Epithelial cell of prostate (primary cell): Measurements from ENCODE around the gene FLNC.

Experiments used
- DNase-seq: peaks from one replicate; pipeline ENCODE4 v3.0.0-alpha.2; 2011; ENCODE audit warnings: low read depth, low spot score
- H3K27ac ChIP-seq: fragments of 450-650 bp; 2 replicates; pipeline ENCODE4 v1.5.1; 2017; ENCODE audit warnings: mild to moderate bottlenecking

FLNC gene

GRCh38 chr7:128875523-128875948 is 45.3 kb downstream of the FLNC start:
- no peak overlapping the region for H3K27ac ChIP-seq
- DNase-seq = no peak

GRCh38 chr7:128876127-128876526 is 45.9 kb downstream of the FLNC start:
- no peak for DNase-seq
- H3K27ac ChIP-seq = no peak overlapping the region

GRCh38 chr7:128876586-128876977 is 46.4 kb downstream of the FLNC start:
- H3K27ac ChIP-seq = no peak overlapping the region
- no peak for DNase-seq

GRCh38 chr7:128876978-128877755 is 47.0 kb downstream of the FLNC start:
- H3K27ac ChIP-seq = no peak overlapping the region

GRCh38 chr7:128877756-128878120 is 47.5 kb downstream of the FLNC start:
- no peak overlapping the region for H3K27ac ChIP-seq
- no peak for DNase-seq

More at GRCh38 chr7:128876978-128877755, 47.0 kb downstream of the FLNC start:
- DNase-seq = no peak

GRCh38 chr7:128878226-128879105 is 48.3 kb downstream of the FLNC start:
- DNase-seq = no peak
- H3K27ac ChIP-seq = no peak overlapping the region

- no peak overlapping the region for H3K27ac ChIP-seq
- no peak for DNase-seq
Measured at GRCh38 chr7:128879461-128879938, 49.3 kb downstream of the FLNC start.

- no peak overlapping the region for H3K27ac ChIP-seq
- no peak for DNase-seq
Measured at GRCh38 chr7:128879939-128880746, 49.9 kb downstream of the FLNC start.

- DNase-seq = no peak
- H3K27ac ChIP-seq = no peak overlapping the region
Measured at GRCh38 chr7:128880791-128881457, 50.7 kb downstream of the FLNC start.

- no peak for DNase-seq
- H3K27ac ChIP-seq = no peak overlapping the region
Measured at GRCh38 chr7:128881458-128882125, 51.4 kb downstream of the FLNC start.

GRCh38 chr7:128882134-128882533 is 51.9 kb downstream of the FLNC start:
- H3K27ac ChIP-seq = no peak overlapping the region
- no peak for DNase-seq

GRCh38 chr7:128883622-128884448 is 53.6 kb downstream of the FLNC start:
- no peak overlapping the region for H3K27ac ChIP-seq
- no peak for DNase-seq

GRCh38 chr7:128884561-128885369 is 54.6 kb downstream of the FLNC start:
- no peak overlapping the region for H3K27ac ChIP-seq
- DNase-seq = no peak

- no peak for DNase-seq
- no peak overlapping the region for H3K27ac ChIP-seq
Measured at GRCh38 chr7:128885370-128886187, 55.4 kb downstream of the FLNC start.

- H3K27ac ChIP-seq = no peak overlapping the region
- DNase-seq = no peak
Measured at GRCh38 chr7:128886391-128887168, 56.4 kb downstream of the FLNC start.
